Glomerular endothelial cell (primary cell): ENCODE measurements around the gene AWAT2. TPM values are rescaled to one million over a fixed set of nuclear protein-coding genes. Genes with fewer than 3 reads are reported as not detected.

Experiments
- DNase-seq: peaks from one replicate; pipeline ENCODE4 v3.0.0-alpha.2; 2011; ENCODE audit warnings: low read depth, low spot score; ENCODE audit errors: extremely low read depth
- total RNA-seq: library from RNA; depleted of rRNA; stranded (reverse); fragments of >200 nt; gene quantifications from 2 replicates; pipeline ENCODE4 v1.2.3, GENCODE V29; 2015

The AWAT2 gene, protein sequence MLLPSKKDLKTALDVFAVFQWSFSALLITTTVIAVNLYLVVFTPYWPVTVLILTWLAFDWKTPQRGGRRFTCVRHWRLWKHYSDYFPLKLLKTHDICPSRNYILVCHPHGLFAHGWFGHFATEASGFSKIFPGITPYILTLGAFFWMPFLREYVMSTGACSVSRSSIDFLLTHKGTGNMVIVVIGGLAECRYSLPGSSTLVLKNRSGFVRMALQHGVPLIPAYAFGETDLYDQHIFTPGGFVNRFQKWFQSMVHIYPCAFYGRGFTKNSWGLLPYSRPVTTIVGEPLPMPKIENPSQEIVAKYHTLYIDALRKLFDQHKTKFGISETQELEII
- total RNA-seq: not detected in 2 replicates

- no peak for DNase-seq
Measured at GRCh38 chrX:70049925-70050324, at the start of gene AWAT2. Gene AWAT2 (minus strand): TSS chrX:70049938. CDS start chrX:70049932, 6 bp downstream.

DNA sequence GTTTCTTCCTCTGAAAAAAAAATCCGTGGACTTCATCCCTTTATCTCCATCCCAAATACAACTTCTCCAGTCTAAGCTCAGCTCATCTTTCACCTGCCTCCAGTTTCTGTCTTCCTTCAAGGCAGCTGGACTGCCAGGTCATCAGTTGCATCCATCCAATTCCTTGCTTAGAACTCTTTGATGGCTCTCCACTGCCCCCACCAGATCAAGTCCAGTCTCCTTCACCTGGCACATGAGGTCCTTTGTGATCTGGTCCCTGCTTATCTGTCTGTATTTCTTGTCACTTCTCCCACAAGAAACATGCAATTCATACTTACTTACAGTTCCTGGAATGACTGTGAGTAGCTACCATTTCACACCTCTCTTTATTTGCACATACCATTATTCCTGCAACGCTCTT, 46.3 kb upstream of the AWAT2 start:
- no peak for DNase-seq

- DNase-seq: no peak
Measured at GRCh38 chrX:70092247-70092646, 42.5 kb upstream of the AWAT2 start.

GRCh38 chrX:70089604-70090297, 40.0 kb upstream of the AWAT2 start:
- no peak for DNase-seq

GRCh38 chrX:70088751-70089150, 39.0 kb upstream of the AWAT2 start:
- no peak for DNase-seq

- DNase-seq: no peak
Measured at GRCh38 chrX:70087857-70088630, 38.3 kb upstream of the AWAT2 start.

DNA sequence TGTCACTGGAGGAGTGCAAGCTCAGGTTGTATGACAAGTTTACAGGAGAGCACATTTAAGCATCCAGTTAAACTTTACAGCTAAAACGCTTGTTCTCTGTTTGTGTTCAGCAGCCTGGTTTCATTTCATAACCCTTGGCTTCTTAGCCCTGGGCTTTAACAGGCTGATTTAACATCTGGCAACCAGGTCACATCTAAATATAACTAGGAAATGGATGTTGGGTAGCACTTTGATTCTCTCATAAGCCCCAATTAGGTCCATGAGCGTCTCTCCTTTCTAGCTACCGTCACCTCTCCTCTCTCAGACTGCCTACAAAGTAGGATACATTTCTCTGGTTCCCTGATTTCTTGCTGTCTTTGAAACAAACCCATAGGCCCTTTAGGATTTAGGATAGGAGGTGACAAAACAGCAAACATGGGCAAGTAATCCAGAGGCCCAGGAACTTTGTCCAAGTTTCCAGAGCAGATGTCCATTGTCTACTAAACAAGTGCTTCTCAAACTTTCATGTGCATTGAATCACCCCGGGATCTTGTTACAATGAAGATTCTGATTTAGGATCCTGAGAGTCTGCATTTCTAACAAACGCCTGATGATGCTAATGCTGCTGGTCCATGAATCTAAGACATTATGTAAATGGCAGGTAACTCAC, 35.0 kb upstream of the AWAT2 start:
- DNase-seq: no peak

- DNase-seq: no peak
Measured at GRCh38 chrX:70082723-70083122, 33.0 kb upstream of the AWAT2 start.

- no peak for DNase-seq
Measured at GRCh38 chrX:70079870-70080269, 30.1 kb upstream of the AWAT2 start.

DNA sequence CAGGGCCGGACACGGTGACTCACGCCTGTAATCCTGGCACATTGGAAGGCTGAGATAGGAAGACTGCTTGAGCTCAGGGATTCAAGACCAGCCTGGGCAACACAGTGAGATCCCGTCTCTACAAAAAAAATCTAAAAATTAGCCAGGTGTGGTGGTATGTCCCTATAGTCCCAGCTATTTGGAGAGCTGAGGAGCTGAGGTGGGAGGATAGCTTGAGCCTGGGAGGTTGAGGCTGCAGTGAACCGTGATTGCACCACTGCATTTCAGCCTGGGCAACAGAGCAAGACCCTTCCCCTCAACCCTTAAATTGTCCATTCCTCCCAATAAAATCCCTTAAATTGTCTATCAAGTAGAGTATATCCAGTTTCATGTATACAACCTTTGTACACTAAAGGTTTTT, 29.6 kb upstream of the AWAT2 start:
- DNase-seq: no peak

GRCh38 chrX:70066646-70067045, 16.9 kb upstream of the AWAT2 start:
- DNase-seq: no peak

DNA sequence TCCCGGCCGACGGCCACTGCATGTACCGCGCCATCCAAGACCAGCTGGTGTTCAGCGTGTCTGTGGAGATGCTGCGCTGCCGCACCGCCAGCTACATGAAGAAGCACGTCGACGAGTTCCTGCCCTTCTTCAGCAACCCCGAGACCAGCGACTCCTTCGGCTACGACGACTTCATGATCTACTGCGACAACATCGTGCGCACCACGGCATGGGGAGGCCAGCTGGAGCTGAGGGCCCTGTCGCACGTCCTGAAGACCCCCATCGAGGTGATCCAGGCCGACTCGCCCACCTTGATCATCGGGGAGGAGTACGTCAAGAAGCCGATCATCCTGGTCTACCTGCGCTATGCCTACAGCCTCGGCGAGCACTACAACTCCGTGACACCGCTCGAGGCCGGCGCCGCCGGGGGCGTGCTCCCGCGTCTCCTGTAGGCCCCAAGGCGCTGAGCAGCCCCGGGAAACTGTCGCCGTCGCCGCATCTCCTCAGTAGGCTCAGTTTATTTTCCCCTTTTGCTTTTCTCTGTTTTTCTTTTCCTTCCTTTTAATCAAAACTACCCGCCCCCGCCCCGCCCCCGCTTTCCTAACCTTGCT, 13.3 kb upstream of the AWAT2 start:
- no peak for DNase-seq

DNA sequence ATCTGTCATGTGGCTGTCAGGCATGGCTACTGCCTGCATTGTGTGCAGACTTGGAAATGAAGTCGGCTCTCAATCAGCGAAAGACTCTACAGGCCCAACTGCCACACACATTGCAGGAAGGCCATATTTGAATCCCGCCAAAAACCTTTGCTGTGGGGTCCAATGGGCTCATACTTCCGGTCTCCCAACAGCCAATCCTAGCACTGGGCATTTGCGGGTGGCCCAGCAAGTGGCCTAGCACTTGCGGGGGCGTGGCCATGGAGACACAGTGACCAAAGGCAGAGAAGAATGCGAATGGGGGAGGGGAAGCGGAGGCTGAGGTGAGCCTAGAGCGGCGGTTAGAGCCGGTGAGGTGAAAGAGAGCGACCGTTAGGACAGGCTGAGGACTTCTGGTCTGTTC, 12.3 kb upstream of the AWAT2 start, which contains the start of gene OTUD6A:
Gene OTUD6A (plus strand): TSS at position 382 of the 400 bp plus-strand sequence. CDS start 68 bp downstream, outside the sequence.
- DNase-seq: no peak

DNA sequence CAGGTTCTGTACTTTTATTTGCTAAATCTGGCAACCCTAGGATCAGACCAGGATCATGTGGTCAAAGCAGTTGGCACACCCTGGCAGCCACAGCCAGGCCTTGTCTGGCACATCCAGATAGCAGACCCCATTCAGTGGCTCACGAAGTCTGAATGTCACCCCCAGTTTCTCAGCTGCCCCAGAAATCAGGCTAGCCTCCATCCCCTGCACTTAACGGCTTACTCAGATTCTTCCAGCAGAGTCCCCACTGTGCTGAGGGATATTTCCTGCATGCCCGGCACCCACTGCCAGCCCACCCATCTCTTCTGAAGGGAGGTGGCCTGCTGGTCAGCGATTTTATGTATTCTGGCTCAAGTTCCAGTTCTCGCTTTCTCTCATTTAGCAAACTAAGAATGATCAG, 4.7 kb upstream of the AWAT2 start:
- no peak for DNase-seq

GRCh38 chrX:70052895-70053615, 3.3 kb upstream of the AWAT2 start:
- DNase-seq: no peak

- no peak for DNase-seq
Measured at GRCh38 chrX:70049406-70049805, 332 bp downstream of the AWAT2 start.

GRCh38 chrX:70046978-70047377, 2.8 kb downstream of the AWAT2 start:
- no peak for DNase-seq

DNA sequence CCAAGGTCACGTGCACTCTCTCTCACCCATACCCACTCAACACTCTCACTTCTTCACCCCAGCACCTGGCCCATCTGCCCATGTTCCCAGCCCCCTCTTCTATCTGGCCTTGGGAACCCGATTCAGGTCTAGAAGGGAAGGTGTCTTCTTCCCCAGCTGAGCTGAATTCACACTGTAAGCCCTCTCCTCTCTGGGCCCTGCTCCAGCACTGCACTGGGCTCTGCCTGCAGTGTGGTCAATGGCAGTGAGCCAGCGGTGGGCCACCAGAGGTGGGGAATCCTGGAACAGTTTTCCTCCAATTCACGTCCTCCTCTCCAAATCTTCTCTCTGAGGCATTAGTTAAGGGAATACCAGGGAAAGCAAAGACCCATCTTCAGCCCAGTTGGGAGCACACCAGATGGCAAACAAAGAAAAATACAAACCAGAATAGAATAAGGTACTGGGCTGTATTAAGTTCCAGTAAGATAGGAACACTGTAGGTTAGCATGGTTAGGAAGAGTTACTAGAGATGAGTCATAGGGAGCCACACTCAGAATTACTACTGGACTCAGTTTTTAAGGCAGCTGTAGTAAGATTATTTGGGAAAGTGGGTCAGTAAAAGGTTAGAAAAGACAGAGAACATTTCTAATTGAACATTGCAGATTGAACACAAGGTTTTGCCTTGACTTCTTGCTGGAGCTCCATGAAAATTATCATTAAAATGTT, 5.0 kb downstream of the AWAT2 start:
- no peak for DNase-seq

DNA sequence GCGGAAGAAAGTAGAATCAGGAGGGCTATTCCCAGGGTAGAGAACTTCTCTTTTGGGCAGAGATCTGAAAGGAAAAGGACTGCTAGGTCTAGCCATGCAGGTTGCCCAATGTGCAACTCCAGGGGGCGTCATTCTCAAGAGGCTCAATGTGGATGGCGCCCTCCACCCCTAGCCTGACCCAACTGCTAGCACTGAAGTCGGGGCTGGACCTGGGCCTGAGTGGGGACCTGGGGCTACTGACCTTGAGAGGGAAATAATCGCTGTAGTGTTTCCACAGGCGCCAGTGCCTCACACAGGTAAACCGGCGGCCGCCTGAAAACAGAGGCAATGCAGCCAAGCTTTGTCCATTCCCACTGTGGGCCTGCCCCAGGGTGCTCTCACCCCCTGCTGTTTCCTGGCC, 6.1 kb downstream of the AWAT2 start:
- no peak for DNase-seq
